OCI-LY1 (cell line): Measurements from ENCODE around the gene NUMB.

Source experiments
- H2AFZ ChIP-seq: fragments of 200-600 bp; sonication (generic), shearing (Covaris generic); 2 replicates; pipeline ENCODE4 v1.6.0; 2014; ENCODE audit warnings: antibody characterized with exemption, mild to moderate bottlenecking, low read length
- H3F3A ChIP-seq: fragments of 200-600 bp; sonication (generic), shearing (Covaris generic); 2 replicates; pipeline ENCODE4 v1.6.0; 2014; ENCODE audit warnings: mild to moderate bottlenecking, antibody characterized with exemption, low read length, moderate library complexity; ENCODE audit not compliant: insufficient read depth
- H3K27ac ChIP-seq: fragments of 200-600 bp; sonication (generic); 2 replicates; pipeline ENCODE4 v1.5.1; 2014; ENCODE audit warnings: low read length, mixed run types, mild to moderate bottlenecking, low read depth; ENCODE audit not compliant: poor library complexity, severe bottlenecking
- H3K27me3 ChIP-seq: fragments of 200-600 bp; sonication (generic); 2 replicates; pipeline ENCODE4 v1.6.0; 2014; ENCODE audit warnings: antibody characterized with exemption, mild to moderate bottlenecking, low read length, moderate library complexity; ENCODE audit not compliant: insufficient read depth
- H3K36me3 ChIP-seq: fragments of 200-600 bp; sonication (generic); 2 replicates; pipeline ENCODE4 v1.6.1; 2014; ENCODE audit warnings: mild to moderate bottlenecking, antibody characterized with exemption, low read length, moderate library complexity, mixed read lengths; ENCODE audit not compliant: insufficient read depth
- H3K4me1 ChIP-seq: fragments of 200-600 bp; sonication (generic); 2 replicates; pipeline ENCODE4 v1.5.1; 2014; ENCODE audit warnings: mild to moderate bottlenecking, low read length, moderate library complexity; ENCODE audit not compliant: insufficient read depth, severe bottlenecking
- H3K4me2 ChIP-seq: fragments of 200-600 bp; sonication (generic), shearing (Covaris generic); 2 replicates; pipeline ENCODE4 v1.6.1; 2014; ENCODE audit warnings: low read length
- H3K4me3 ChIP-seq: fragments of 200-600 bp; sonication (generic); 2 replicates; pipeline ENCODE4 v1.5.1; 2014; ENCODE audit warnings: low read length, low read depth, mild to moderate bottlenecking, mixed read lengths; ENCODE audit not compliant: poor library complexity, severe bottlenecking
- H3K79me2 ChIP-seq: fragments of 200-600 bp; shearing (Covaris generic); 2 replicates; pipeline ENCODE4 v1.6.1; 2016; ENCODE audit warnings: mixed run types, low read length, mixed read lengths; ENCODE audit not compliant: insufficient read depth
- H3K9ac ChIP-seq: fragments of 200-600 bp; sonication (generic), shearing (Covaris generic); 2 replicates; pipeline ENCODE4 v1.6.1; 2014; ENCODE audit warnings: mild to moderate bottlenecking, low read length, mixed read lengths
- H3K9me2 ChIP-seq: fragments of 200-600 bp; sonication (generic), shearing (Covaris generic); 2 replicates; pipeline ENCODE4 v1.6.1; 2014; ENCODE audit warnings: low read depth, mild to moderate bottlenecking, low read length, mixed read lengths
- H3K9me3 ChIP-seq: fragments of 200-600 bp; shearing (Covaris generic); 2 replicates; pipeline ENCODE4 v1.6.1; 2014; ENCODE audit warnings: low read length, mixed read lengths
- H4K20me1 ChIP-seq: fragments of 200-600 bp; sonication (generic), shearing (Covaris generic); 2 replicates; pipeline ENCODE4 v1.6.0; 2016; ENCODE audit warnings: mild to moderate bottlenecking, low read length; ENCODE audit not compliant: insufficient read depth
- EZH2 ChIP-seq: fragments of 200-600 bp; sonication (generic), shearing (Covaris generic); IDR thresholded peaks from 2 replicates; pipeline ENCODE4 v1.8.0; 2017; ENCODE audit warnings: borderline replicate concordance, mixed run types, mild to moderate bottlenecking, antibody characterized with exemption, low read length, moderate library complexity, mixed read lengths
- TF ChIP-seq, protein P1 (sequence below): fragments of 200-600 bp; sonication (generic), shearing (Covaris generic); IDR thresholded peaks from 2 replicates; pipeline ENCODE4 v1.5.1; 2017; ENCODE audit warnings: mild to moderate bottlenecking, antibody characterized with exemption, low read length, moderate library complexity, mixed read lengths

NUMB gene

DNA sequence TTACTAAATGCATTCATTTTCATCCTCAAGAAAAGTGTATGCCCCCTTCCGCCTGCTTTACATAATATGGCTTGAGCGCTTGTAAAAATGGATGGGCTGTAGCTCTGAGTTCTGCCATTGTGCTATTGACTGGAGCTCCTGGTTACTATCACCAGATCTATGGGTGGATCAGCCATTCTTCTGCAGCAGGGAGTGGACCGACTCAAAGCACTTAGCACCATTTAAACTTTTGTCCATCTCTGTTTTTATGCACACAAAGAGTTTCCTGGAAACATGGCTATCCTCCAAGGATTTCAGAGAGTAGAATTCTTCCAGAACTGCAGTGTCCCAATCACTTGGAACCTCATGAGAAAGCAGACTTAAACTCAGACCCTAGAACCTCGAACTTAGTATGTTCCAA is 4.5 kb upstream of the NUMB start:
- no peak overlapping the region for H3K4me3 ChIP-seq
- no peaks in the 10 kb centered on the region for H3K9me3 ChIP-seq
- no peaks in the 10 kb centered on the region for H3K36me3 ChIP-seq
- no peaks in the 10 kb centered on the region for H3K9me2 ChIP-seq
- no peaks in the 10 kb centered on the region for H3F3A ChIP-seq
- no peak overlapping the region for H3K9ac ChIP-seq
- H4K20me1 ChIP-seq: no peaks in the 10 kb centered on the region
- no peaks in the 10 kb centered on the region for H3K27me3 ChIP-seq
- no peaks in the 10 kb centered on the region for H3K79me2 ChIP-seq
- TF ChIP-seq, protein P1, sequence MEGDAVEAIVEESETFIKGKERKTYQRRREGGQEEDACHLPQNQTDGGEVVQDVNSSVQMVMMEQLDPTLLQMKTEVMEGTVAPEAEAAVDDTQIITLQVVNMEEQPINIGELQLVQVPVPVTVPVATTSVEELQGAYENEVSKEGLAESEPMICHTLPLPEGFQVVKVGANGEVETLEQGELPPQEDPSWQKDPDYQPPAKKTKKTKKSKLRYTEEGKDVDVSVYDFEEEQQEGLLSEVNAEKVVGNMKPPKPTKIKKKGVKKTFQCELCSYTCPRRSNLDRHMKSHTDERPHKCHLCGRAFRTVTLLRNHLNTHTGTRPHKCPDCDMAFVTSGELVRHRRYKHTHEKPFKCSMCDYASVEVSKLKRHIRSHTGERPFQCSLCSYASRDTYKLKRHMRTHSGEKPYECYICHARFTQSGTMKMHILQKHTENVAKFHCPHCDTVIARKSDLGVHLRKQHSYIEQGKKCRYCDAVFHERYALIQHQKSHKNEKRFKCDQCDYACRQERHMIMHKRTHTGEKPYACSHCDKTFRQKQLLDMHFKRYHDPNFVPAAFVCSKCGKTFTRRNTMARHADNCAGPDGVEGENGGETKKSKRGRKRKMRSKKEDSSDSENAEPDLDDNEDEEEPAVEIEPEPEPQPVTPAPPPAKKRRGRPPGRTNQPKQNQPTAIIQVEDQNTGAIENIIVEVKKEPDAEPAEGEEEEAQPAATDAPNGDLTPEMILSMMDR: no peak
- no peak for TF ChIP-seq EZH2
- H3K27ac ChIP-seq: no peak overlapping the region
- peaks cover 32% of the 10 kb centered on the region for H3K4me1 ChIP-seq
- H2AFZ ChIP-seq: no peak overlapping the region
- no peak overlapping the region for H3K4me2 ChIP-seq

DNA sequence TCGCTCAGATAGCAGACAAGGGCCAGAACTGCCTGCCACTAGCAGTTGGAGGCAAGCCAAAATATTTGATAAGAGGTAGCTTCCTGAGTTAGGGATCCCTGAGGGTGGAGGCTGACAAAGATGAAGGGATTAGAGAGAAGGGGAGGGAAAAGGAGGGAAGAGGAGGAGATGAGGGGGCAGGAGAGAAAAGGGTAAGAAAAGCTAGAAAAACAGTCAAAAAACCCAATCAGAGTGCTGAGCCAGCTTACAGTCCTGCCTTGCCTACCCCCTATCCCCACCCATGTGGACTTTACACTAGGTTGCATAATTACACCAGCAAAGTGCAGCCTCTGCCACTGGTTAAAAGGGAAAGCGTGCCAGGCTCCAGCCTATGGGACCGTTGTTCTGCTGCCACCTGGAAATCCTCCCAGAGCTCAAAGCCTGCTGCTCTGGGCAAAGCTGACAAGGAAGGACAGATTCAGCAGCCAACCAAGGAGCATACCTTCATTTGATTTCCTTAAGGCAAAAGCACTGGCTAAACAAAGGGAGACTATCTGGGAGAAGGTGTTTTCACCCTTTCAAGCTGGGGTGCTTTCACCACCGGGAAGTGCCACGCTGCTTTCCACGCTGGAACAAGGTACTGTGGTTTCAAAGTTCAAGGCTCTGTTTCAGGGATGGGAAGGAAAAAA is 3.8 kb upstream of the NUMB start:
- Histone ChIP-seq H3K9me3 (no peaks in the 10 kb centered on the region), H2AFZ (no peak overlapping the region), H3K27ac (no peak overlapping the region), H3K4me1 (peaks cover 38% of the 10 kb centered on the region), H3F3A (no peaks in the 10 kb centered on the region), H4K20me1 (no peaks in the 10 kb centered on the region), H3K4me2 (no peak overlapping the region), H3K4me3 (no peak overlapping the region), H3K36me3 (no peaks in the 10 kb centered on the region), H3K9ac (no peak overlapping the region), H3K9me2 (no peaks in the 10 kb centered on the region), H3K27me3 (no peaks in the 10 kb centered on the region), H3K79me2 (no peaks in the 10 kb centered on the region)
- TF ChIP-seq, protein P1: no peak
- no peak for TF ChIP-seq EZH2

DNA sequence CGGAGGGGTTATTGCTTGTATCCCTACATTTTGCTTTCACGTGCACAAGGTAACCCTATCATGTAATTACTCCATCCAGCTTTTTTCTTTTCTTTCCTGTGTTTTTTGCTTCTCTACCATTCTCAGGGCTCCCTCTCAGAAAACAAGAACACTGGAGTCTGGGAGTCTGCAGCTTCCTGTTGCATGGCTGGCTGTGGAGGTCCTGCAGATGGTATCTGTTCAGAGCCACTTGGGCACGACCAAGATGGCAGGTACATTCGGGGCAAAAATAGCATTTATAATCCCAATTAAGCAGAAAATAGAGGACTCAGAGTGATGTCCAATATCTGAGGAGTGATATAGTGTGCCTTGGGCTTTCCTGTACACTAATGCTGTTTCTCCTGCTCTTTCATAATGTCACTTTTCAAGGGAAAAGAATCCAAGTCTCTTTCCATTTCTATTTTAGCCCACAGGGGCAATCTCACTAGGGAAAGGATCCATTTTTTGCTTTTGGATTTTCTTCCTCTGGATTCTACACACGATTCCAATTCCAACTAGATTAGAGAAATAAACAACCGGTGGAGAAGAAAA is 3.2 kb upstream of the NUMB start:
- no peaks in the 10 kb centered on the region for H3K9me3 ChIP-seq
- H2AFZ ChIP-seq: no peak overlapping the region
- H3F3A ChIP-seq: no peaks in the 10 kb centered on the region
- H3K9ac ChIP-seq: no peak overlapping the region
- peaks cover 44% of the 10 kb centered on the region for H3K4me1 ChIP-seq
- no peaks in the 10 kb centered on the region for H3K79me2 ChIP-seq
- no peaks in the 10 kb centered on the region for H3K36me3 ChIP-seq
- H3K9me2 ChIP-seq: no peaks in the 10 kb centered on the region
- no peak overlapping the region for H3K4me2 ChIP-seq
- no peak overlapping the region for H3K4me3 ChIP-seq
- no peak overlapping the region for H3K27ac ChIP-seq
- no peak for TF ChIP-seq EZH2
- TF ChIP-seq, protein P1: no peak
- no peaks in the 10 kb centered on the region for H3K27me3 ChIP-seq
- H4K20me1 ChIP-seq: no peaks in the 10 kb centered on the region
